ENCODE results near the gene STRN4. TPM values are rescaled to one million over a fixed set of nuclear protein-coding genes. Genes with fewer than 3 reads are reported as not detected.

Gene STRN4
- total RNA-seq, 1 donor from 2014 or later = 68.2 TPM

GRCh38 chr19:46725036-46725820 is 21.0 kb downstream of the STRN4 start:
- no peak for DNase-seq (ENCODE audit: low read depth in 2 of 2)

GRCh38 chr19:46724468-46724867 is 21.8 kb downstream of the STRN4 start:
- DNase-seq (ENCODE audit: low read depth in 2 of 2) = no peak

DNA sequence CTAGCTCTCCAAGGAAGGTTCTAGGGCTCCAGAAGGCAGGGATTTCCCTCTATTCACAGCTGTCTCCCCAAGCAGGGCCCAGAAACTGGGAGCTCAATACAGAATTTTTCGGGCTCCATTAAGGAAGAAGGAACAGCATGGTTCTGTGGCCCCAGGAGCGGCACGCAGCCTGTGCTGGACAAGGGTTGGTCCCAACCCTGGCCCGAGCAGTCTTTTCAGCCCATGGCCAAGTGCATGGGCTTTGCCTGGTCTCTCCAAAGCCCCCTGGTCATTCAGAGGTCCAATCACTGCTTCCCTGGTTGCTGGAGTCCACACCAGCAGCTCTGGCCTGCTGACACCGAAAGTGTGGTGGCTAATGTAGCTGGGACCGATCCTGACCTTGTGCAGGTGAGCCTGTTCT is 22.8 kb downstream of the STRN4 start:
- no peak for DNase-seq (ENCODE audit: low read depth in 2 of 2)

DNA sequence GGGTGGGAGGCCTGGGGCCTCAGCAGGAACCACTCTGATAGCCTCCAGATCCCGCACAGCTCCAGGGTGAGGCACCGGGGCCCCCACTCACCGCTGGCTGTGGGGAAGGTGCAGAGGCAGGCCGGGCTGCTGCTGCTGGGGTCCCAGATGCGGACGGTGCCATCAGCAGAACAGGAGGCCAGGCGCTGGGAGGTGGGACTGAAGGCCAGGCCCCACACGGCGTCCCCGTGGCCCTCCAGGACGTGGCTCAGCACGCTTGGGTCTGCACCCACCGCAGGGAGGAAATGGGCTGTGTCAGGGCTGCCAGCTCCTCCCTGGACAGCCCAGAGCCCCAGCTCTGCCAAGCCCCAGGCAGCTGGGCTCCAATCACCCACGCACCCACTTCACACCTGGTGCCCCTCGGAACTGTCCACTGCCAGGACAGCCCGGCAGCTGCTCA is 23.2 kb downstream of the STRN4 start:
- DNase-seq (ENCODE audit: low read depth in 2 of 2) = no peak

GRCh38 chr19:46722421-46723022 is 23.7 kb downstream of the STRN4 start:
- DNase-seq (ENCODE audit: low read depth in 2 of 2) = no peak

DNA sequence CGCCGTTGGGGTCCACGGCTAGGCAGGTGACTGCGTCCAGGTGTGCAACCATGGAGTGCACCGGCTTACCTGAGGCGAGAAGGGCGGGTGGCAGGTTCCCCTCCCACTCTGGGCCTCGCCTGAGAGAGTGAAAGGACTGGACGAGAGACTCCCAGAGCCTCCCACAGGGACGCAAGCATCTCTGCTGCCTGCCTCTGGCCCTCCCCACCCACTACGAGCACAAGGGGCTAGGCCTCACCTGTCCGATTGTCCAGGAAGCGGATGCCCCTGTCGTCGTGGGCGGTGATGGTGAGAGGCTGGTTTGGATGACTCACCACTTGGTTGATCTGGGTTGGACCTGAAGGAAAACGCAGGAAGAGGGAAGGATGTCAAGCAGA is 24.3 kb downstream of the STRN4 start:
- no peak for DNase-seq (ENCODE audit: low read depth in 2 of 2)

DNA sequence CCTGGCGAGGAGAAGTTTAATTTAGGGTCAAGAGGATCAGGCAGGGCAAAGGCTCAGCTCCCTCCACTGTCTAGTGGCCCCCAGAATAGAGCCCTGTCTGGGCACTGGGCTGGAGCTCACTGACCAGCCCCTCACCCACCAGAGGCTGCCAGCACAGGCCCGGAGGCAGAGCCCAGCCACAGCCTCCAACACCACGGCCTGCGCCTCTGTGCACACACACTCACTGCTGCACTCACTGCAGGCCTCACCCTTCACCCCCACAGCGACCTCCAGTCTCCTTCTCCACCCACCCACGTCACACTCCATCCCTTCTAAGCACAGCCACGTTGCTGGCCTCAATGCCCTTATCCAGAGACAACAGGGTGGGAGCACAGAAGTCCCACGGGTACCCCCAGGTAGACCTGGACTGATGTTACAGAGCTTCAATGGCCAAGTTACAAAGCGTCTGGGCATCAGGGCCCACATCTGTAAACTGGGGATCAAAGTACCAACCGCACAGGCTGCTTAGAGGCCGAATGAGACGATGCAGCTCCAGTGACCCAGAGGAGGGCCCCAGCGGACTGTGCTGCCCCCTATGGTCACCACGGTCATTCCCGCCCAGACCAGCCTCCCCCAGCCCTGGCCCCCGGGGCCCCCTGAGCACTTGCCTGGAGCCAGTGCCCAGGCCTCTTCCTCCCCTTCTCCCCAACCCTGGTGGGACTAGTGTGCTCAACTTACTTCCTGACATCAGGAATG is 24.8 kb downstream of the STRN4 start:
- no peak for DNase-seq (ENCODE audit: low read depth in 2 of 2)

DNA sequence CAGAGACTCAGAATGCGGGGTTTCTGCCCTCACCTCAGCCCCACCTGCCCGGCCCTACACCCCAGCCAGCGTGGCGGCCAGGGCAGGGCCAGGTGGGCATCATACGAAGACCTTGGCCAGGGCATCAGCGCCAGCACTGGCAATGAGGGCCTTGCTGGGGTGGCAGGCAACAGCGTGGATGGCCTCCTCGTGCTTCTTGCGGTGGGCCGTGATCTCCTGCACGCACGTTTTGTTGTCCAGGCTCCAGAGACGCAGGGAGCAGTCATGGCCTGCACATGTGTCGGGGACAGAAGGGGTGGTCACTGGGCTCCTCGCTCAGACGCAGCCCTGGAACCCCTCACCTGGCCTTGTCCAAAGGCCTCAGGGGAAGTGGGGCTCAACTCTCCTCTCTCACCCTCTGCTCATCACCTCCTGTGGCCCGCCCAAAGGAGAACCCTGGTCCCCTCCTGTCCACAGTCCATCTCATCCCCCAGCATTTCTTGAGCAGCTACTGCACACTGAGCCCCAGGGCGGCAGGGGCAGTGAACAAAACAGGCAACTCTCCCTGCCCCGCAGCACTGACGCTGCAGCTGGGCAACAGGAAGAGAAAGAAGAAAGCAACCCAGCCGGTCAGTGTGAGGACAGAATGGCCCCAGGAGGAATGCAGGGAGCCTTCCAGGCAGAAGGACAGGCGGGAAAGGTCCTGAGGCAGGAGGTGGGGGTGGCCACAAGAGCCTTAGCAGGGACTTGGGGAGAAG is 25.6 kb downstream of the STRN4 start:
- no peak for DNase-seq (ENCODE audit: low read depth in 2 of 2)

DNA sequence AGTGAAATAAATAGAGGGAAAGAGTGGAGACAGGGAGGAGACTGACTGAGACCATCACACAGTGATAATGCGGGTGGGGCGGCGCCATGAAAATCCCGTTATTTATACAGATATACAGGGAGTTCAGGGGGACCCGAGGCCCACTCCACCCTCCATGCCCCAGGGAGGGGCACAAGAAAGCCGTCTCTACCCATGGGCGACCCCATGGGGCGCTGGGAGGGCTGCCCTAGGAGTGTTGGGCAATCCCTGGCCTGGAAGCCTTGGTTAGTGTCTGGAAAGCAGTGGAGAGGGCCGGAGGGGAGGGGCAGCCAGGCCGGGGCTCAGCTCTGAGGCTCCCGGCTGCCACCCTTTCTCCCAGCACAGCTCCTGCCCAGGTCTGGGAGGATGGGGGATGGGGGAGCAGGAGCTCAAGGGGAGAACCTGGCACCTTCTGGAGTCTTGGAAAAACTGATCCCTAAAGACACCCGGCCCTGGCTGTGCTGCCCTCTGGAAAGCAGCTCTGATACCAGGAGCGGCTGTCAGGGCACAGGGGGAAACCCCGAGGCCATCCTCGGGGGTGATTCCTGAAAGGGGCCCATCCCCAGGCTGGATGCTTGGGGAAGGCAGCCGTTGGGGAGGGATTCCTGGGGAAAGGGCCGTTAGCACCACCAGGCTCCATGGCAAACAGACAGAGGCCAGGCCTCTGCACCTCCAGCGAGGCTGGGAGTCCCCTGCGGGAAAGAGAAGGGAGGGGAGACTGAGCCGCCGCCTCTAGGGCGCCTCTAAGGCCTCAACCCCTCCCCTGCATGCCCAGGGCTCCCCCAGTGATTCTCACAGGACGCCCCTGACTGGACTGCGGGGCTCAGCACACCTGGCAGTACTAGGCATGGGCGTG is 26.4 kb downstream of the STRN4 start:
- DNase-seq (ENCODE audit: low read depth in 2 of 2) = no peak

- DNase-seq (ENCODE audit: low read depth in 2 of 2) = no peak
Observed at GRCh38 chr19:46718934-46719622, 27.2 kb downstream of the STRN4 start.

- DNase-seq (ENCODE audit: low read depth in 2 of 2) = no peak
Observed at GRCh38 chr19:46718157-46718933, 27.9 kb downstream of the STRN4 start.

DNA sequence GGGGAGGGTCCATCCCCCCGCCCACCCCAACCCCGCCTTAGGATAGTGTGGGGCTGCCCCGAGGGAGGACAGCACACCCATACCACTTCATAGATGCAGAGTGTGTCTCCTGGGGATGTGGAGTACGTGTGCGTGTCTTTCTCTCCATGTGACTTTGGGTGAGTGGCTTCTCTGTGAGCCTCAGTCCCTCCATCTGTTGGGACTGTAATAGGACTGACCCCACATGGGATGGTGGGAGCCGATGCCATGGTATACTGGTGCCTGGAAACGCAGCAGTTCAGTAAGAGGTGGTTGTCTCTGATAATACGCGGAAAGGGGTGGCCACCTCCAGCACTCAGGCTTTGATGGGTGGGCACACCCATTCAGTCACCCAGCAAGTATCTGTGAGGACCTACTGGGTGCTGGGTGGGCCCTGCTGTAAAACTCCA is 28.5 kb downstream of the STRN4 start:
- DNase-seq (ENCODE audit: low read depth in 2 of 2) = no peak

DNA sequence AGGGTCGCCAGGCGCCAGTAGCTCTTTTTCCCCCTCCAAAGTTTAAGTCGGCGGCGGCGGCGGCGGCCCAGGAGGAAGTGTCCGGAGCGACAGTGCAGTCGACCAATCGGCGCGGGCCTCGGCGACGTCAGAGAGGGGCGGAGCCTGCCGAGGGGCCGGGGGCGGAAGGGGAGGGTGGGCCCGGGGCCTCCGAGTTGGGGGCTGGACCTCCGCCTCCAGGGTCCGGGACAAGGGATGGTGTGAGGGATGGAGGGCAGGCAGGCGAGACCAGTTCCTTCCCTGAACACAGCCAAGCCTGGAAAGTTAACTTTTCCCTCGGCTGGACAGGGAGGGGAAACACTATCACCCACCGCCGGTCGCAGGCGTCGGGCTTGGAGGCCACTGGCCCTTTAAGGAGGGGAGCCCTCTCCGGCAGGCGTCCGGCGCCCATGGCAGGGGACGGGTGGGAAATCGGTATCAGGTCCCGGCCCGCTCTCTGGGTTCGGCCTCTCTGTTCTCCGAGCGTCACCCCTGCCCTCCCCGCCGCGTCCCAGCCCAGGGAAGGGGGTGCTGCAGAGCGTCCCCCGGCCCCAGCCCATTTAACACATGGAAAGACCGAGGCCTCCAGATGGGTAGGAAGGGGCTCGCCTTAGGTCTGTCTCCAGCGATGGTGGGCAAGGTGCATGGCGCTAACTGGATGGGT is 29.1 kb downstream of the STRN4 start, which contains the start of gene PRKD2:
PRKD2 (minus strand) TSS at position 81 of the 682 bp plus-strand sequence. CDS start 744 bp downstream, outside the sequence.
- peak; percentile 58 to 84 for DNase-seq (ENCODE audit: low read depth in 2 of 2)

GRCh38 chr19:46716672-46717033 is 29.6 kb downstream of the STRN4 start:
- DNase-seq (ENCODE audit: low read depth in 2 of 2) = no peak

- no peak for DNase-seq (ENCODE audit: low read depth in 2 of 2)
Observed at GRCh38 chr19:46715975-46716671, 30.1 kb downstream of the STRN4 start.

GRCh38 chr19:46715620-46715974 is 30.7 kb downstream of the STRN4 start:
- DNase-seq (ENCODE audit: low read depth in 2 of 2) = no peak

- peak in 1 of 2 donors; percentile 35 for DNase-seq (ENCODE audit: low read depth in 2 of 2)
Observed at GRCh38 chr19:46714444-46715106, 31.7 kb downstream of the STRN4 start.

Measured in dermis microvascular lymphatic vessel endothelial cell (primary cell).